ENCODE measurements around the gene PDCD6IP. TPM values are rescaled to one million over a fixed set of nuclear protein-coding genes. Genes with fewer than 3 reads are reported as not detected.

PDCD6IP gene
- total and polyA plus RNA-seq, 2 experiments from 2014 or later = 45.1 to 185 TPM

GRCh38 chr3:33875680-33876079 is 77.2 kb downstream of the PDCD6IP start:
- H3K4me3 ChIP-seq = no peak overlapping the region
- H3K4me2 ChIP-seq = no peak overlapping the region
- ATAC-seq (no peak), DNase-seq (ENCODE audit: low spot score) (no peak)
- TF ChIP-seq EZH2 (IDR thresholded peaks at IDR 0.05; ENCODE audit: low read depth, unreplicated experiment) (no peak), JUNB (IDR thresholded peaks at IDR 0.05; ENCODE audit: unreplicated experiment) (no peak), NANOG (IDR thresholded peaks at IDR 0.05; ENCODE audit: borderline replicate concordance) (no peak), REST (IDR thresholded peaks at IDR 0.05; ENCODE audit: unreplicated experiment) (no peak), ZNF114 (CRISPR knock-in tag; IDR thresholded peaks at IDR 0.05) (no peak), EZH2phosphoT487 (IDR thresholded peaks at IDR 0.05; ENCODE audit: unreplicated experiment) (no peak), POLR2AphosphoS5 (IDR thresholded peaks at IDR 0.05; ENCODE audit: low read depth) (no peak), CTCF (conservative IDR thresholded peaks at IDR 0.05; ENCODE audit: low read depth in 2 of 2) (no peak), ZNF331 (CRISPR knock-in tag; IDR thresholded peaks at IDR 0.05; ENCODE audit: low read depth) (no peak), STAT1 (IDR thresholded peaks at IDR 0.05; ENCODE audit: unreplicated experiment) (no peak), ZNF462 (CRISPR knock-in tag; IDR thresholded peaks at IDR 0.05) (no peak), CREB1 (CRISPR knock-in tag; IDR thresholded peaks at IDR 0.05; ENCODE audit: low read depth) (no peak), ETS1 (IDR thresholded peaks at IDR 0.05) (no peak)
- no peak overlapping the region for H3K27ac Mint-ChIP-seq
- peaks cover 18% of the 10 kb centered on the region for H3K4me1 ChIP-seq (ENCODE audit: insufficient read depth)
- H3K4me3 Mint-ChIP-seq = no peak overlapping the region
- H3F3A ChIP-seq (replicated peaks; ENCODE audit: low read depth) = no peaks in the 10 kb centered on the region
- H3K4me1 Mint-ChIP-seq = peaks cover 28% of the 10 kb centered on the region
- H3K36me3 Mint-ChIP-seq (ENCODE audit: low read depth) = no peaks in the 10 kb centered on the region
- no peaks in the 10 kb centered on the region for H4K20me1 ChIP-seq (replicated peaks; ENCODE audit: insufficient read depth)
- no peaks in the 10 kb centered on the region; the same call in 2 of the 3 replicates for H3K9me3 Mint-ChIP-seq
- H3K9me2 ChIP-seq (ENCODE audit: insufficient read depth) = peaks cover 15% of the 10 kb centered on the region; the same call in 1 of the 2 replicates
- no peak overlapping the region for H2AFZ ChIP-seq
- H3K27me3 ChIP-seq (ENCODE audit: insufficient read depth) = no peaks in the 10 kb centered on the region
- no peaks in the 10 kb centered on the region for H3K79me2 ChIP-seq (replicated peaks; ENCODE audit: insufficient read depth)
- H3K27ac ChIP-seq (ENCODE audit: low read depth) = no peak overlapping the region
- H3K27me3 Mint-ChIP-seq (ENCODE audit: insufficient read depth, low read depth, poor library complexity) = peaks cover 8% of the 10 kb centered on the region
- no peaks in the 10 kb centered on the region for H3K36me3 ChIP-seq (ENCODE audit: insufficient read depth)
